H1 (cell line): Measurements from ENCODE around the gene GPS1. TPM values are rescaled to one million over a fixed set of nuclear protein-coding genes. Genes with fewer than 3 reads are reported as not detected.
A peak's percentile ranks its signal among the peaks of the same experiment; 100 is the strongest.

Experiments used
- CTCF ChIA-PET: fragments of 300-600 bp; sonication (Branson Sonifier 250); formaldehyde crosslinking; loops from one replicate; lab custom pipeline; 2021; ENCODE audit not compliant: partially characterized antibody; lab: Charles Lee
- POLR2A ChIA-PET: fragments of 300-600 bp; sonication (Branson Sonifier 250); formaldehyde crosslinking; loops from one replicate; lab custom pipeline; 2021; ENCODE audit warnings: inconsistent platforms; ENCODE audit not compliant: partially characterized antibody; lab: Charles Lee
- DNase-seq, 2 experiments: peaks; one replicate each; pipeline versions ENCODE4 v3.0.0 to v3.0.0-alpha.2; 2010 to 2022; ENCODE audit warnings: low spot score in 2 of 2, low read depth in 1 of 2, mixed read lengths in 1 of 2
- FAIRE-seq: peaks from 2 replicates; lab custom pipeline; 2011; peaks lifted over from hg19 to GRCh38; lab: Jason Lieb, UNC
- H2AFZ ChIP-seq: 2 replicates; pipeline ENCODE4 v1.8.1; 2012; ENCODE audit warnings: low read length, inconsistent platforms
- H2AK5ac ChIP-seq: 2 replicates; pipeline ENCODE4 v1.6.1; 2013; ENCODE audit warnings: low read depth, low read length
- H2BK120ac ChIP-seq: replicated peaks from 2 replicates; pipeline ENCODE3; 2013; ENCODE audit warnings: low read depth, low read length, inconsistent platforms
- H2BK12ac ChIP-seq: 2 replicates; pipeline ENCODE4 v1.6.1; 2013; ENCODE audit warnings: low read depth, low read length
- H2BK15ac ChIP-seq: 2 replicates; pipeline ENCODE4 v1.6.1; 2013; ENCODE audit warnings: low read length
- H2BK20ac ChIP-seq: 2 replicates; pipeline ENCODE4 v1.6.1; 2013; ENCODE audit warnings: low read length
- H2BK5ac ChIP-seq: 2 replicates; pipeline ENCODE4 v1.6.1; 2013; ENCODE audit warnings: low read depth, low read length
- H3K14ac ChIP-seq: 2 replicates; pipeline ENCODE4 v1.6.1; 2013; ENCODE audit warnings: inconsistent platforms; ENCODE audit not compliant: insufficient read length
- H3K18ac ChIP-seq: 2 replicates; pipeline ENCODE4 v1.6.1; 2013; ENCODE audit warnings: low read length; ENCODE audit errors: extremely low read depth
- H3K23ac ChIP-seq: 2 replicates; pipeline ENCODE4 v1.6.1; 2013; ENCODE audit warnings: inconsistent platforms; ENCODE audit not compliant: insufficient read length
- H3K23me2 ChIP-seq: 2 replicates; pipeline ENCODE4 v1.6.1; 2013; ENCODE audit warnings: low read depth, low read length
- H3K27ac ChIP-seq: 2 replicates; pipeline ENCODE4 v1.6.1; 2011; ENCODE audit warnings: low read depth, low read length, inconsistent platforms
- H3K27me3 ChIP-seq, 4 experiments: replicated peaks in 1 of 4; 1 replicate in 1 of 4; 2 replicates in 3 of 4; pipeline versions ENCODE4 v1.6.1 to v1.8.1; 2011 to 2013; ENCODE audit warnings: low read length in 3 of 4, mild to moderate bottlenecking in 3 of 4, inconsistent platforms in 2 of 4, mixed read lengths in 2 of 4, moderate library complexity in 1 of 4; ENCODE audit not compliant: control insufficient read depth in 3 of 4, insufficient read depth in 3 of 4; ENCODE audit errors: extremely low read depth in 1 of 4
- H3K36me3 ChIP-seq, 4 experiments: 2 replicates each; pipeline versions ENCODE4 v1.6.1 to v1.8.1; 2011 to 2013; ENCODE audit warnings: mild to moderate bottlenecking in 4 of 4, low read length in 3 of 4, moderate library complexity in 2 of 4, control low read depth in 1 of 4, inconsistent platforms in 1 of 4; ENCODE audit not compliant: insufficient read depth in 4 of 4, control insufficient read depth in 2 of 4
- H3K4ac ChIP-seq: replicated peaks from 2 replicates; pipeline ENCODE3; 2013; ENCODE audit warnings: low read length, low read depth, mixed read lengths, inconsistent platforms; ENCODE audit not compliant: insufficient read length
- H3K4me1 ChIP-seq, 4 experiments: replicated peaks in 1 of 4; 1 replicate in 1 of 4; 2 replicates in 3 of 4; pipeline versions ENCODE4 v1.6.1 to v1.8.1; 2011 to 2013; ENCODE audit warnings: low read length in 3 of 4, inconsistent platforms in 2 of 4, mixed read lengths in 1 of 4; ENCODE audit not compliant: insufficient read depth in 4 of 4, control insufficient read depth in 3 of 4
- H3K4me2 ChIP-seq, 2 experiments: 2 replicates each; pipeline versions ENCODE4 v1.6.1 to v1.8.1; 2011 to 2013; ENCODE audit warnings: low read depth in 2 of 2, low read length in 2 of 2, control low read depth in 1 of 2, inconsistent platforms in 1 of 2, mild to moderate bottlenecking in 1 of 2; ENCODE audit not compliant: insufficient read depth in 1 of 2
- H3K4me3 ChIP-seq, 4 experiments: fragments of 200-600, 300-600 bp in 1 of 4; sonication (generic), shearing (Covaris generic), sonication (Bioruptor Twin) in 1 of 4; 2 replicates each; pipeline versions ENCODE4 v1.5.1 to v1.8.1; 2011 to 2016; ENCODE audit warnings: low read length in 4 of 4, low read depth in 3 of 4, control low read depth in 2 of 4, inconsistent platforms in 2 of 4, mild to moderate bottlenecking in 2 of 4, mixed read lengths in 1 of 4, moderate library complexity in 1 of 4; ENCODE audit not compliant: insufficient read depth in 2 of 4; ENCODE audit errors: extremely low read depth in 1 of 4
- H3K56ac ChIP-seq: replicated peaks from 2 replicates; pipeline ENCODE3; 2013; ENCODE audit warnings: low read depth, mild to moderate bottlenecking, mixed read lengths, low read length, inconsistent platforms; ENCODE audit not compliant: insufficient read length
- H3K79me1 ChIP-seq: 2 replicates; pipeline ENCODE4 v1.6.1; 2013; ENCODE audit warnings: low read depth, low read length, control low read depth
- H3K79me2 ChIP-seq, 2 experiments: 2 replicates each; pipeline versions ENCODE4 v1.6.1 to v1.8.1; 2012 to 2013; ENCODE audit warnings: low read length in 2 of 2, mild to moderate bottlenecking in 2 of 2, inconsistent platforms in 1 of 2; ENCODE audit not compliant: insufficient read depth in 2 of 2, control insufficient read depth in 1 of 2
- H3K9ac ChIP-seq, 4 experiments: replicated peaks in 1 of 4; 1 replicate in 1 of 4; 2 replicates in 3 of 4; pipeline versions ENCODE4 v1.6.1 to v1.8.1; 2011 to 2013; ENCODE audit warnings: low read depth in 3 of 4, low read length in 3 of 4, control low read depth in 2 of 4, mild to moderate bottlenecking in 2 of 4, moderate library complexity in 2 of 4, inconsistent platforms in 1 of 4; ENCODE audit errors: extremely low read depth in 1 of 4
- H3K9me3 ChIP-seq, 2 experiments: 2 replicates each; pipeline versions ENCODE4 v1.6.1 to v1.8.1; 2012 to 2013; ENCODE audit warnings: mild to moderate bottlenecking in 2 of 2, moderate library complexity in 2 of 2, control low read depth in 1 of 2, inconsistent platforms in 1 of 2, low read depth in 1 of 2, low read length in 1 of 2, mixed read lengths in 1 of 2; ENCODE audit not compliant: insufficient read depth in 2 of 2
- H4K20me1 ChIP-seq, 2 experiments: replicated peaks in 1 of 2; 2 replicates each; pipeline versions ENCODE3 to v1.8.1; 2011 to 2013; ENCODE audit warnings: inconsistent platforms in 2 of 2, low read length in 2 of 2, mild to moderate bottlenecking in 1 of 2; ENCODE audit not compliant: insufficient read depth in 2 of 2, control insufficient read depth in 1 of 2
- H4K5ac ChIP-seq: 2 replicates; pipeline ENCODE4 v1.6.1; 2013; ENCODE audit warnings: low read length, low read depth, mixed read lengths, inconsistent platforms; ENCODE audit not compliant: insufficient read length
- H4K8ac ChIP-seq: 2 replicates; pipeline ENCODE4 v1.8.0; 2013; ENCODE audit warnings: mild to moderate bottlenecking, moderate library complexity, low read length, inconsistent platforms; ENCODE audit not compliant: insufficient read depth; ENCODE audit errors: extremely low read depth
- H4K91ac ChIP-seq: replicated peaks from 2 replicates; pipeline ENCODE3; 2013; ENCODE audit warnings: low read length, mixed read lengths, inconsistent platforms; ENCODE audit not compliant: insufficient read length
- CTBP2 ChIP-seq: IDR thresholded peaks from 2 replicates; pipeline ENCODE4 v1.7.0; 2011; ENCODE audit warnings: borderline replicate concordance, mild to moderate bottlenecking, moderate library complexity, mixed read lengths, low read length; ENCODE audit not compliant: insufficient read depth, insufficient read length
- POLR2A ChIP-seq, 2 experiments: IDR thresholded peaks; 1 replicate in 1 of 2; 2 replicates in 1 of 2; pipeline ENCODE4 v1.6.1; 2011; ENCODE audit warnings: low read depth in 2 of 2, low read length in 2 of 2, mild to moderate bottlenecking in 2 of 2; ENCODE audit errors: control extremely low read depth in 1 of 2
- WGBS, 2 experiments: shearing (Covaris generic) in 1 of 2; methylation state at CpG; one replicate each; pipeline versions ENCODE4 v1.1.6 to v1.1.7; 2013 to 2015; ENCODE audit warnings: low lambda C conversion rate in 2 of 2, mixed read lengths in 2 of 2, inconsistent platforms in 1 of 2, low coverage in 1 of 2, missing lambda C conversion rate in 1 of 2; ENCODE audit not compliant: insufficient replicate concordance in 2 of 2, insufficient coverage in 1 of 2, insufficient read length in 1 of 2; ENCODE audit errors: extremely low coverage in 1 of 2, missing lambda C conversion rate in 1 of 2; 5-methylcytosine and 5-hydroxymethylcytosine counted together
- polyA plus RNA-seq, 7 experiments: library from polyadenylated mRNA; depleted of rRNA in 3 of 7; stranded (reverse) in 5 of 7; unstranded in 2 of 7; fragments of >200 nt in 5 of 7; fragments of 200-250 nt in 2 of 7; gene quantifications; 1 replicate in 5 of 7; 2 replicates in 1 of 7; 4 replicates in 1 of 7; pipeline versions ENCODE4 v1.2.1 to v1.2.3, GENCODE V29; 2011 to 2013; ENCODE audit warnings: missing spikeins in 2 of 7, mixed read lengths in 2 of 7
- total RNA-seq: library from RNA; stranded (reverse); fragmentation: NEBNext Ultra II Directional; extraction: Animal tissue kit (Norgen Biotek cat#: 25700); gene quantifications from 2 replicates; pipeline ENCODE4 v1.2.1, GENCODE V29; 2021

Gene GPS1
- total and polyA plus RNA-seq, 2 of the 8 experiments (the other 6 are each of a cell fraction or from before 2014, with no cell fraction given): 153 to 277 TPM

DNA sequence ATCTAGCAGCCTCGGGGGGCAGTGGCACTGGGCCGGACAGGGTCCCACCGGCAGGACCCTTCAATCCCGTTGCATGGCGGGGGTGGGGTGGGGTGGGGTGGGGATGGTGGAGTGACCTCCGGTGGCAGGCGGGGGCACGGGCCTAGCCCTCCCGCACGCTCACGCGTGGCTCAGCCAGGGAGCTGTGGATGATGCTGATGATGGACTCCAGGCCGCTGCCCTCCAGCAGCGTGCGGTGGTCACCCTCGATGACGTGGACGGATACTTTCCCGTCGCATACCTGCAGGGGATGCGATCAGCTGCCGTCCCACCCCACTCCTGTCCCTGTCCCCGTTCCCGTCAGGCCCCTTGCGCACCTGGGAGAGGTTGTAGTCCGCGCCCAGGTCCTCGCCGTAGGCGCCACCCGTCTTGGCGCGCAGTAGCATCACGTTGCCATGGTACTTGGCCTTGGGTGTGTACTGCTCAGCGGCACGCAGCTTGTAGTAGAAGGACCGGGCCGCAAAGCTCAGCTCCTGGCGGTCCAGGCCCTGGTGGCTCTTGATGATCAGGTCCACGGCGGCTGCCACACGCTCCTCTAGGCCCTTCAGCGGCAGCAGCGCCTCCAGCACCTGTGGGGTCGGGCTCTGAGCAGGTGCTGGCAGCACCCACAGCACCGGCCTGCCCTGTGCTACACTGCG, 27.4 kb downstream of the GPS1 start:
- WGBS, 2 experiments: 96% methylated on average over 26 of the region's 47 CpGs; no CpG with 5 or more reads in 1 of the 2 experiments
- Histone ChIP-seq H3K9ac (no peak overlapping the region), H4K20me1 (peaks cover 24 to 39% of the 10 kb centered on the region in 2 experiments), H3K18ac (no peak overlapping the region), H2AFZ (no peak overlapping the region), H2BK12ac (no peak overlapping the region), H3K4me2 (no peak overlapping the region), H2BK15ac (no peak overlapping the region), H3K4me1 (no peaks in the 10 kb centered on the region), H3K27me3 (no peaks in the 10 kb centered on the region), H4K91ac (no peak overlapping the region), H3K14ac (no peak overlapping the region), H2BK20ac (no peak overlapping the region), H3K9me3 (no peaks in the 10 kb centered on the region), H2BK5ac (no peak overlapping the region), H3K4ac (no peak overlapping the region), H3K27ac (no peak overlapping the region), H2AK5ac (no peak overlapping the region), H3K36me3 (peaks cover 40 to 64% (median 51%) of the 10 kb centered on the region in 4 experiments), H4K5ac (no peak overlapping the region), H3K23me2 (no peaks in the 10 kb centered on the region), H3K4me3 (no peak overlapping the region), H3K56ac (no peak overlapping the region), H3K79me1 (peaks cover 5% of the 10 kb centered on the region), H3K79me2 (no peaks in the 10 kb centered on the region), H2BK120ac (no peak overlapping the region), H4K8ac (no peak overlapping the region), H3K23ac (no peak overlapping the region)
- CTCF ChIA-PET: interaction anchor here (0.7 to 1.3 kb wide), 4 partner anchors 11 to 49 kb away, joined by 3 read pairs; no protein-coding TSS in a partner anchor
- DNase-seq (no peak), FAIRE-seq (no peak)
- TF ChIP-seq CTBP2 (no peak), POLR2A (IDR thresholded peaks at IDR 0.05; ENCODE audit: control extremely low read depth in 1 of 2, low read depth in 2 of 2, low read length in 2 of 2) (peak in 1 of 2 experiments; percentile 42; a peak in 1 of 3 replicates)
- POLR2A ChIA-PET: interaction anchor here (0.9 to 12.5 kb wide), 8 partner anchors 10 to 27 kb away, joined by 3 to 105 read pairs (median 4); partner anchors contain the start of genes FASN and GPS1
